ENCODE results near the gene UGT1A1.
"Not testable (repeated sequence)": the region's sequence is repeated elsewhere in the genome, so short reads cannot be mapped to it uniquely, and the experiment has no call there.

The UGT1A1 gene

GRCh38 chr2:233718552-233718951, 41.5 kb upstream of the UGT1A1 start, which contains the start of gene UGT1A4:
TSS of gene UGT1A4 (plus strand) at chr2:233718736. CDS start at chr2:233718821, 85 bp downstream.
- TF ChIP-seq CTCF (IDR thresholded peaks at IDR 0.05; ENCODE audit: unreplicated experiment in 3 of 3) = no peak
- Mint-ChIP-seq H3K36me3 (ENCODE audit: low read depth) (no peaks in the 10 kb centered on the region), H3K27me3 (ENCODE audit: low read depth) (peaks cover 26% of the 10 kb centered on the region), H3K4me1 (no peaks in the 10 kb centered on the region), H3K4me3 (no peak within 1 kb of the TSS), H3K27ac (no peak within 1 kb of the TSS), H3K9me3 (peaks cover 6% of the 10 kb centered on the region)

- Mint-ChIP-seq H3K4me3 (no peak within 1 kb of the TSS), H3K36me3 (ENCODE audit: low read depth) (no peaks in the 10 kb centered on the region), H3K27ac (no peak within 1 kb of the TSS), H3K27me3 (ENCODE audit: low read depth) (peaks cover 9% of the 10 kb centered on the region), H3K9me3 (peaks cover 6% of the 10 kb centered on the region), H3K4me1 (no peaks in the 10 kb centered on the region)
- no peak for TF ChIP-seq CTCF (IDR thresholded peaks at IDR 0.05; ENCODE audit: unreplicated experiment in 3 of 3)
Observed at GRCh38 chr2:233728723-233729301, 31.3 kb upstream of the UGT1A1 start, which contains the start of gene UGT1A3. TSS of gene UGT1A3 (plus strand) at chr2:233729042. CDS start at chr2:233729127, 85 bp downstream.

- H3K4me1 Mint-ChIP-seq, H3K9me3 Mint-ChIP-seq: not testable (repeated sequence)
Observed at GRCh38 chr2:233736868-233737653, 23.0 kb upstream of the UGT1A1 start.

GRCh38 chr2:233740870-233741269, 19.2 kb upstream of the UGT1A1 start:
- Mint-ChIP-seq H3K27ac (no peak overlapping the region), H3K27me3 (ENCODE audit: low read depth) (no peaks in the 10 kb centered on the region), H3K9me3 (no peaks in the 10 kb centered on the region), H3K36me3 (ENCODE audit: low read depth) (no peaks in the 10 kb centered on the region), H3K4me1 (no peaks in the 10 kb centered on the region), H3K4me3 (no peak overlapping the region)
- no peak for TF ChIP-seq CTCF (IDR thresholded peaks at IDR 0.05; ENCODE audit: unreplicated experiment in 3 of 3)

More at GRCh38 chr2:233736868-233737653, 23.0 kb upstream of the UGT1A1 start:
- H3K27me3 Mint-ChIP-seq (ENCODE audit: low read depth); H3K27ac Mint-ChIP-seq; H3K4me3 Mint-ChIP-seq; H3K36me3 Mint-ChIP-seq (ENCODE audit: low read depth): not testable (repeated sequence)

GRCh38 chr2:233743464-233744259, 16.4 kb upstream of the UGT1A1 start:
- Mint-ChIP-seq H3K9me3 (peaks cover 13% of the 10 kb centered on the region), H3K27ac (no peak overlapping the region), H3K36me3 (ENCODE audit: low read depth) (no peaks in the 10 kb centered on the region), H3K4me3 (no peak overlapping the region), H3K4me1 (no peaks in the 10 kb centered on the region), H3K27me3 (ENCODE audit: low read depth) (peaks cover 8% of the 10 kb centered on the region)
- TF ChIP-seq CTCF (IDR thresholded peaks at IDR 0.05; ENCODE audit: unreplicated experiment in 3 of 3) = no peak

- no peaks in the 10 kb centered on the region for H3K36me3 Mint-ChIP-seq (ENCODE audit: low read depth)
- H3K27ac Mint-ChIP-seq = no peak overlapping the region
- H3K4me1 Mint-ChIP-seq = no peaks in the 10 kb centered on the region
- H3K4me3 Mint-ChIP-seq = no peak overlapping the region
- peaks cover 9% of the 10 kb centered on the region for H3K27me3 Mint-ChIP-seq (ENCODE audit: low read depth)
- TF ChIP-seq CTCF (IDR thresholded peaks at IDR 0.05; ENCODE audit: unreplicated experiment in 3 of 3) = no peak
- H3K9me3 Mint-ChIP-seq = peaks cover 23% of the 10 kb centered on the region
Observed at GRCh38 chr2:233745073-233745755, 14.9 kb upstream of the UGT1A1 start.

- H3K4me1 Mint-ChIP-seq; H3K27me3 Mint-ChIP-seq (ENCODE audit: low read depth); H3K27ac Mint-ChIP-seq; H3K4me3 Mint-ChIP-seq; H3K36me3 Mint-ChIP-seq (ENCODE audit: low read depth): not testable (repeated sequence)
- peaks cover 24% of the 10 kb centered on the region for H3K9me3 Mint-ChIP-seq
Observed at GRCh38 chr2:233745838-233746237, 14.2 kb upstream of the UGT1A1 start.

Data from nephron (organoid).